WTC11 (cell line): ENCODE data around the gene SPR. TPM values are rescaled to one million over a fixed set of nuclear protein-coding genes. Genes with fewer than 3 reads are reported as not detected.

Experiments
- ATAC-seq: fragments of 200-7000 bp; cut with Tn5 transposase; 2 replicates; pipeline ENCODE4 v1.10.0; 2021; ENCODE audit warnings: mild to moderate bottlenecking, moderate library complexity
- CTCF ChIA-PET: fragments of 300-600 bp; sonication (Branson Sonifier 250); formaldehyde crosslinking; loops from one replicate; lab custom pipeline; 2021; ENCODE audit warnings: antibody characterized with exemption; lab: Charles Lee
- POLR2A ChIA-PET: fragments of 350-600 bp; sonication (Branson Sonifier 250); formaldehyde crosslinking; loops from one replicate; lab custom pipeline; 2021; ENCODE audit warnings: antibody characterized with exemption; lab: Charles Lee
- DNase-seq: peaks from one replicate; pipeline ENCODE4 v3.0.0; 2021; ENCODE audit warnings: low spot score
- H3K27ac Mint-ChIP-seq: 2 replicates; pipeline ENCODE4 v1.8.0; 2021; ENCODE audit warnings: mixed read lengths
- H3K27me3 Mint-ChIP-seq: 2 replicates; pipeline ENCODE4 v1.8.0; 2021; ENCODE audit warnings: low read depth, mild to moderate bottlenecking, moderate library complexity, mixed read lengths
- H3K36me3 Mint-ChIP-seq: 2 replicates; pipeline ENCODE4 v1.8.0; 2021; ENCODE audit warnings: mixed read lengths
- H3K4me1 Mint-ChIP-seq: 2 replicates; pipeline ENCODE4 v1.8.0; 2022; ENCODE audit warnings: mixed read lengths
- H3K4me3 Mint-ChIP-seq: 2 replicates; pipeline ENCODE4 v1.8.0; 2021; ENCODE audit warnings: mild to moderate bottlenecking, moderate library complexity, mixed read lengths
- H3K9me3 Mint-ChIP-seq: 2 replicates; pipeline ENCODE4 v1.8.0; 2021; ENCODE audit warnings: mixed read lengths
- CBFB ChIP-seq: sonication (generic); formaldehyde crosslinking; IDR thresholded peaks from 2 replicates; pipeline ENCODE4 v1.8.1; 2022; ENCODE audit warnings: mild to moderate bottlenecking, low read depth, missing genetic modification reagents
- GABPB1 ChIP-seq: sonication (generic); formaldehyde crosslinking; IDR thresholded peaks from 2 replicates; pipeline ENCODE4 v1.8.1; 2023; ENCODE audit warnings: mild to moderate bottlenecking, missing genetic modification reagents
- HMGA2 ChIP-seq: fragments of 250-450 bp; sonication (Bioruptor Pico); IDR thresholded peaks from 2 replicates; pipeline ENCODE4 v1.4.0; 2021; ENCODE audit warnings: mild to moderate bottlenecking, moderate library complexity
- IRF2 ChIP-seq: sonication (generic); formaldehyde crosslinking; IDR thresholded peaks from 2 replicates; pipeline ENCODE4 v1.8.0; 2022; ENCODE audit warnings: low read depth, missing genetic modification reagents, borderline replicate concordance
- NFATC4 ChIP-seq: fragments of 250-450 bp; sonication (Bioruptor Pico); IDR thresholded peaks from 2 replicates; pipeline ENCODE4 v1.9.0; 2021; ENCODE audit warnings: mild to moderate bottlenecking
- NFE2L1 ChIP-seq: sonication (generic); formaldehyde crosslinking; IDR thresholded peaks from 2 replicates; pipeline ENCODE4 v1.8.1; 2023; ENCODE audit warnings: missing genetic modification reagents
- NR2C2 ChIP-seq: sonication (generic); formaldehyde crosslinking; IDR thresholded peaks from 2 replicates; pipeline ENCODE4 v1.8.0; 2022; ENCODE audit warnings: mild to moderate bottlenecking, missing genetic modification reagents
- NR3C1 ChIP-seq: sonication (generic); formaldehyde crosslinking; conservative IDR thresholded peaks from 2 replicates; pipeline ENCODE4 v1.8.1; 2023; ENCODE audit warnings: low read depth, mild to moderate bottlenecking, missing genetic modification reagents
- OVOL2 ChIP-seq: fragments of 250-450 bp; sonication (Bioruptor Pico); IDR thresholded peaks from 2 replicates; pipeline ENCODE4 v1.9.0; 2021; ENCODE audit warnings: mild to moderate bottlenecking, borderline replicate concordance
- RORB ChIP-seq: fragments of 250-450 bp; sonication (Bioruptor Pico); IDR thresholded peaks from 2 replicates; pipeline ENCODE4 v1.9.0; 2021; ENCODE audit warnings: mild to moderate bottlenecking
- SMAD3 ChIP-seq: sonication (generic); formaldehyde crosslinking; IDR thresholded peaks from 2 replicates; pipeline ENCODE4 v1.8.0; 2022; ENCODE audit warnings: missing genetic modification reagents, mild to moderate bottlenecking, borderline replicate concordance
- SOX15 ChIP-seq: fragments of 250-450 bp; sonication (Bioruptor Pico); IDR thresholded peaks from 2 replicates; pipeline ENCODE4 v1.9.0; 2021; ENCODE audit warnings: mild to moderate bottlenecking
- SP1 ChIP-seq: sonication (generic); formaldehyde crosslinking; conservative IDR thresholded peaks from 2 replicates; pipeline ENCODE4 v1.8.1; 2022; ENCODE audit warnings: missing genetic modification reagents
- TCF7 ChIP-seq: sonication (generic); formaldehyde crosslinking; IDR thresholded peaks from 2 replicates; pipeline ENCODE4 v1.8.0; 2022; ENCODE audit warnings: mild to moderate bottlenecking, low read depth, missing genetic modification reagents, moderate library complexity
- TP53 ChIP-seq: sonication (generic); formaldehyde crosslinking; IDR thresholded peaks from 2 replicates; pipeline ENCODE4 v1.8.1; 2023; ENCODE audit warnings: mild to moderate bottlenecking, missing genetic modification reagents
- ZNF232 ChIP-seq: sonication (generic); formaldehyde crosslinking; IDR thresholded peaks from 2 replicates; pipeline ENCODE4 v1.8.0; 2022; ENCODE audit warnings: mild to moderate bottlenecking, missing genetic modification reagents
- total RNA-seq: library from RNA; stranded (reverse); gene quantifications from 3 replicates; pipeline ENCODE4 v1.2.3, GENCODE V29; 2021
- TF ChIP-seq, protein P1 (sequence below): fragments of 200-600 bp; IDR thresholded peaks from 2 replicates; pipeline ENCODE4 v1.8.0; 2022; ENCODE audit warnings: antibody characterized with exemption
- TF ChIP-seq, protein P2 (sequence below): sonication (generic); formaldehyde crosslinking; IDR thresholded peaks from 2 replicates; pipeline ENCODE4 v1.8.0; 2022; ENCODE audit warnings: missing genetic modification reagents
- TF ChIP-seq, protein P3 (sequence below): sonication (generic); formaldehyde crosslinking; IDR thresholded peaks from 2 replicates; pipeline ENCODE4 v1.8.1; 2023; ENCODE audit warnings: mild to moderate bottlenecking, missing genetic modification reagents, moderate library complexity
- TF ChIP-seq, protein P4 (sequence below): sonication (generic); formaldehyde crosslinking; IDR thresholded peaks from 2 replicates; pipeline ENCODE4 v1.8.0; 2023; ENCODE audit warnings: mild to moderate bottlenecking, missing genetic modification reagents
- TF ChIP-seq, protein P5 (sequence below): sonication (generic); formaldehyde crosslinking; IDR thresholded peaks from 2 replicates; pipeline ENCODE4 v1.8.1; 2023; ENCODE audit warnings: mild to moderate bottlenecking, missing genetic modification reagents, moderate library complexity

Gene SPR
- total RNA-seq, 1 experiment from 2014 or later: 9.4 TPM

DNA sequence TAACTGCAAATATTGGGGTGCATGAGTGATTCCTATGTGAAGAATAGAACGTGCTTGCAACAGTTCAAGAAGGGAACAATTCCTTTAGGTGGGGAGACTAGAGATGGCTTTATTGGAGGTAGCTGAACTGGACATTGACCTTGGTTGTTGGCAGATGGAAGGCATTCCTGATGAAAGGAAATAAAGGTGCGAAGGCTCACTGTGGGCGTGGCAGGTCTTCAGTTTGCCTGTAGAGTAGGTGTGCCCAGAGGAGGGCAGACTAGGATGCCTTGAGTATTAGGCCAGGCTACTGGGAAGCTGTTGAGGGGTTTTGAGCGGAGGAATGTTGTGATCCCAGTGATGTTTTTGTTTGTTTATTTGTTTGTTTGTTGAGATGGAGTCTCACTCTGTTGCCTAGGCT lies 2.8 kb downstream of the SPR start:
- TF ChIP-seq IRF2 (CRISPR knock-in tag) (no peak), NR3C1 (CRISPR knock-in tag) (no peak), GABPB1 (CRISPR knock-in tag) (no peak), ZNF232 (CRISPR knock-in tag) (no peak), SOX15 (CRISPR knock-in tag) (no peak), HMGA2 (CRISPR knock-in tag) (no peak), NFE2L1 (CRISPR knock-in tag) (no peak), SP1 (CRISPR knock-in tag) (no peak), TCF7 (CRISPR knock-in tag) (no peak), RORB (no peak), CBFB (CRISPR knock-in tag) (no peak), SMAD3 (CRISPR knock-in tag) (no peak), TP53 (CRISPR knock-in tag) (no peak)
- TF ChIP-seq, protein P1, sequence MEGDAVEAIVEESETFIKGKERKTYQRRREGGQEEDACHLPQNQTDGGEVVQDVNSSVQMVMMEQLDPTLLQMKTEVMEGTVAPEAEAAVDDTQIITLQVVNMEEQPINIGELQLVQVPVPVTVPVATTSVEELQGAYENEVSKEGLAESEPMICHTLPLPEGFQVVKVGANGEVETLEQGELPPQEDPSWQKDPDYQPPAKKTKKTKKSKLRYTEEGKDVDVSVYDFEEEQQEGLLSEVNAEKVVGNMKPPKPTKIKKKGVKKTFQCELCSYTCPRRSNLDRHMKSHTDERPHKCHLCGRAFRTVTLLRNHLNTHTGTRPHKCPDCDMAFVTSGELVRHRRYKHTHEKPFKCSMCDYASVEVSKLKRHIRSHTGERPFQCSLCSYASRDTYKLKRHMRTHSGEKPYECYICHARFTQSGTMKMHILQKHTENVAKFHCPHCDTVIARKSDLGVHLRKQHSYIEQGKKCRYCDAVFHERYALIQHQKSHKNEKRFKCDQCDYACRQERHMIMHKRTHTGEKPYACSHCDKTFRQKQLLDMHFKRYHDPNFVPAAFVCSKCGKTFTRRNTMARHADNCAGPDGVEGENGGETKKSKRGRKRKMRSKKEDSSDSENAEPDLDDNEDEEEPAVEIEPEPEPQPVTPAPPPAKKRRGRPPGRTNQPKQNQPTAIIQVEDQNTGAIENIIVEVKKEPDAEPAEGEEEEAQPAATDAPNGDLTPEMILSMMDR: no peak
- TF ChIP-seq, protein P2, sequence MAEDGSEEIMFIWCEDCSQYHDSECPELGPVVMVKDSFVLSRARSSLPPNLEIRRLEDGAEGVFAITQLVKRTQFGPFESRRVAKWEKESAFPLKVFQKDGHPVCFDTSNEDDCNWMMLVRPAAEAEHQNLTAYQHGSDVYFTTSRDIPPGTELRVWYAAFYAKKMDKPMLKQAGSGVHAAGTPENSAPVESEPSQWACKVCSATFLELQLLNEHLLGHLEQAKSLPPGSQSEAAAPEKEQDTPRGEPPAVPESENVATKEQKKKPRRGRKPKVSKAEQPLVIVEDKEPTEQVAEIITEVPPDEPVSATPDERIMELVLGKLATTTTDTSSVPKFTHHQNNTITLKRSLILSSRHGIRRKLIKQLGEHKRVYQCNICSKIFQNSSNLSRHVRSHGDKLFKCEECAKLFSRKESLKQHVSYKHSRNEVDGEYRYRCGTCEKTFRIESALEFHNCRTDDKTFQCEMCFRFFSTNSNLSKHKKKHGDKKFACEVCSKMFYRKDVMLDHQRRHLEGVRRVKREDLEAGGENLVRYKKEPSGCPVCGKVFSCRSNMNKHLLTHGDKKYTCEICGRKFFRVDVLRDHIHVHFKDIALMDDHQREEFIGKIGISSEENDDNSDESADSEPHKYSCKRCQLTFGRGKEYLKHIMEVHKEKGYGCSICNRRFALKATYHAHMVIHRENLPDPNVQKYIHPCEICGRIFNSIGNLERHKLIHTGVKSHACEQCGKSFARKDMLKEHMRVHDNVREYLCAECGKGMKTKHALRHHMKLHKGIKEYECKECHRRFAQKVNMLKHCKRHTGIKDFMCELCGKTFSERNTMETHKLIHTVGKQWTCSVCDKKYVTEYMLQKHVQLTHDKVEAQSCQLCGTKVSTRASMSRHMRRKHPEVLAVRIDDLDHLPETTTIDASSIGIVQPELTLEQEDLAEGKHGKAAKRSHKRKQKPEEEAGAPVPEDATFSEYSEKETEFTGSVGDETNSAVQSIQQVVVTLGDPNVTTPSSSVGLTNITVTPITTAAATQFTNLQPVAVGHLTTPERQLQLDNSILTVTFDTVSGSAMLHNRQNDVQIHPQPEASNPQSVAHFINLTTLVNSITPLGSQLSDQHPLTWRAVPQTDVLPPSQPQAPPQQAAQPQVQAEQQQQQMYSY: no peak
- TF ChIP-seq, protein P3, sequence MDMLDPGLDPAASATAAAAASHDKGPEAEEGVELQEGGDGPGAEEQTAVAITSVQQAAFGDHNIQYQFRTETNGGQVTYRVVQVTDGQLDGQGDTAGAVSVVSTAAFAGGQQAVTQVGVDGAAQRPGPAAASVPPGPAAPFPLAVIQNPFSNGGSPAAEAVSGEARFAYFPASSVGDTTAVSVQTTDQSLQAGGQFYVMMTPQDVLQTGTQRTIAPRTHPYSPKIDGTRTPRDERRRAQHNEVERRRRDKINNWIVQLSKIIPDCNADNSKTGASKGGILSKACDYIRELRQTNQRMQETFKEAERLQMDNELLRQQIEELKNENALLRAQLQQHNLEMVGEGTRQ (CRISPR knock-in tag): no peak
- TF ChIP-seq, protein P4, sequence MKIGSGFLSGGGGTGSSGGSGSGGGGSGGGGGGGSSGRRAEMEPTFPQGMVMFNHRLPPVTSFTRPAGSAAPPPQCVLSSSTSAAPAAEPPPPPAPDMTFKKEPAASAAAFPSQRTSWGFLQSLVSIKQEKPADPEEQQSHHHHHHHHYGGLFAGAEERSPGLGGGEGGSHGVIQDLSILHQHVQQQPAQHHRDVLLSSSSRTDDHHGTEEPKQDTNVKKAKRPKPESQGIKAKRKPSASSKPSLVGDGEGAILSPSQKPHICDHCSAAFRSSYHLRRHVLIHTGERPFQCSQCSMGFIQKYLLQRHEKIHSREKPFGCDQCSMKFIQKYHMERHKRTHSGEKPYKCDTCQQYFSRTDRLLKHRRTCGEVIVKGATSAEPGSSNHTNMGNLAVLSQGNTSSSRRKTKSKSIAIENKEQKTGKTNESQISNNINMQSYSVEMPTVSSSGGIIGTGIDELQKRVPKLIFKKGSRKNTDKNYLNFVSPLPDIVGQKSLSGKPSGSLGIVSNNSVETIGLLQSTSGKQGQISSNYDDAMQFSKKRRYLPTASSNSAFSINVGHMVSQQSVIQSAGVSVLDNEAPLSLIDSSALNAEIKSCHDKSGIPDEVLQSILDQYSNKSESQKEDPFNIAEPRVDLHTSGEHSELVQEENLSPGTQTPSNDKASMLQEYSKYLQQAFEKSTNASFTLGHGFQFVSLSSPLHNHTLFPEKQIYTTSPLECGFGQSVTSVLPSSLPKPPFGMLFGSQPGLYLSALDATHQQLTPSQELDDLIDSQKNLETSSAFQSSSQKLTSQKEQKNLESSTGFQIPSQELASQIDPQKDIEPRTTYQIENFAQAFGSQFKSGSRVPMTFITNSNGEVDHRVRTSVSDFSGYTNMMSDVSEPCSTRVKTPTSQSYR (CRISPR knock-in tag): no peak
- DNase-seq (no peak), ATAC-seq (no peak)
- Mint-ChIP-seq H3K27ac (no peak overlapping the region), H3K4me1 (peaks cover 36% of the 10 kb centered on the region), H3K27me3 (peaks cover 50% of the 10 kb centered on the region), H3K36me3 (no peaks in the 10 kb centered on the region), H3K4me3 (no peak overlapping the region), H3K9me3 (no peaks in the 10 kb centered on the region)
- POLR2A ChIA-PET: no interaction called here
- CTCF ChIA-PET: interaction anchor here (0.7 to 7.4 kb wide), 7 partner anchors 11 to 287 kb away, joined by 3 to 218 read pairs (median 3); no protein-coding TSS in a partner anchor

DNA sequence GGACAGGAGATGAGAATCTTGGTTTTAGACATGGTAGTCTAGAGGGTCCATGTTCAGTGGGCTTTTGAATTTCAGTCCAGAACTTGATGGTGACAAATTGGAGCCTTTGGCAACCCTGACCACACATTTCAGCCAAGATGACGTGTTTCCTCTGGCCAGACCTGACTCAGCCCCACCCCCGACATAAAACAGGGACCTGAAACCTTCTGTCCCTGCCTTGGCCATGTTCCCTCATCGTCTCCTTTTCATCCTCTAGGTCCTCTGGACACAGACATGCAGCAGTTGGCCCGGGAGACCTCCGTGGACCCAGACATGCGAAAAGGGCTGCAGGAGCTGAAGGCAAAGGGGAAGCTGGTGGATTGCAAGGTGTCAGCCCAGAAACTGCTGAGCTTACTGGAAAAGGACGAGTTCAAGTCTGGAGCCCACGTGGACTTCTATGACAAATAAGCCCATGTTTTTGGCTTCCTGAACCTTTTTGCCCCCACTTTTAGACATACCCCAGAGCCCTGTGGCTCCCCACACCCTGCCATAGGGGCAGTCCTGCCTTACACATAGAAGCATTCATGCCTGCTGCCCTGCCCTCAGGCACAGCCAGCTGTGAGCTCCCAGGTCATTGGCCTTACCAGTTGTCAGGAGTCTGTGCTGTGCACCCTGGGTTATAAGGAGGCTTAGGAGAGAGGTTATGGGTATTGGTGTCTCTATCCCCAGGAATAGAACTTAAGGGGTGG lies 4.0 kb downstream of the SPR start:
- POLR2A ChIA-PET: no interaction called here
- Mint-ChIP-seq H3K27ac (no peak overlapping the region), H3K27me3 (peaks cover 50% of the 10 kb centered on the region), H3K36me3 (no peaks in the 10 kb centered on the region), H3K9me3 (no peaks in the 10 kb centered on the region), H3K4me3 (no peak overlapping the region), H3K4me1 (peaks cover 45% of the 10 kb centered on the region)
- DNase-seq (no peak), ATAC-seq (no peak)
- CTCF ChIA-PET: interaction anchor here (1.6 to 7.4 kb wide), 9 partner anchors 25 to 285 kb away, joined by 5 to 218 read pairs (median 98); partner anchors contain the start of gene EMX1
- TF ChIP-seq NFATC4 (CRISPR knock-in tag) (no peak), NR2C2 (CRISPR knock-in tag) (no peak), OVOL2 (CRISPR knock-in tag) (no peak)
- TF ChIP-seq, protein P5, sequence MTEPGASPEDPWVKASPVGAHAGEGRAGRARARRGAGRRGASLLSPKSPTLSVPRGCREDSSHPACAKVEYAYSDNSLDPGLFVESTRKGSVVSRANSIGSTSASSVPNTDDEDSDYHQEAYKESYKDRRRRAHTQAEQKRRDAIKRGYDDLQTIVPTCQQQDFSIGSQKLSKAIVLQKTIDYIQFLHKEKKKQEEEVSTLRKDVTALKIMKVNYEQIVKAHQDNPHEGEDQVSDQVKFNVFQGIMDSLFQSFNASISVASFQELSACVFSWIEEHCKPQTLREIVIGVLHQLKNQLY: no peak
